ENCODE data around the gene FASN. TPM values are rescaled to one million over a fixed set of nuclear protein-coding genes. Genes with fewer than 3 reads are reported as not detected.

The FASN gene
- polyA plus RNA-seq, 1 experiment: 11.3 TPM

DNA sequence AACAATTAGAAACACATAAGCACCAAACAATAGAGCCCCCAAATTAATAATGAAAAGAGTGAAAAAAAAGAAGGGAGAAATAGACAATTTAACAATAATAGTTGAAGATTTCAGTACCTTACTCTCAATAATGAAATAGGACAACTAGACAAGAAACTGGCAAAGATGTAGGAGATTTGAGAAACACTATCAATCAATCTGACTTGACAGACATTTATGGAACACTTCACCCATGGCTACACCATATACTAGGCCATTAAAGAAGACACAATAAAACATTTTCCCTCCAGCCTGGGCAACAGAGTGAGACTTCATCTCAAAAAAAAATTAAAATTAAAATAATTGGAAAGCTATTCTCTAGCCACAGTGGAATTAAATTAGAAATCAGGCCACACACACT lies 27.4 kb downstream of the FASN start:
- Histone ChIP-seq H3K4me3 (ENCODE audit: low read depth, low read length) (no peak overlapping the region), H3K27me3 (ENCODE audit: control insufficient read depth, insufficient read depth, low read length) (no peaks in the 10 kb centered on the region), H3K36me3 (ENCODE audit: control insufficient read depth, insufficient read depth, low read length) (no peaks in the 10 kb centered on the region)
- no peak for DNase-seq (ENCODE audit: low read depth)
- ChIA-PET CTCF (interaction anchor here (1.4 kb wide), 1 partner anchor 21 kb away, joined by 4 read pairs; no protein-coding TSS in a partner anchor), POLR2A (no interaction called here)
- TF ChIP-seq, protein P1, sequence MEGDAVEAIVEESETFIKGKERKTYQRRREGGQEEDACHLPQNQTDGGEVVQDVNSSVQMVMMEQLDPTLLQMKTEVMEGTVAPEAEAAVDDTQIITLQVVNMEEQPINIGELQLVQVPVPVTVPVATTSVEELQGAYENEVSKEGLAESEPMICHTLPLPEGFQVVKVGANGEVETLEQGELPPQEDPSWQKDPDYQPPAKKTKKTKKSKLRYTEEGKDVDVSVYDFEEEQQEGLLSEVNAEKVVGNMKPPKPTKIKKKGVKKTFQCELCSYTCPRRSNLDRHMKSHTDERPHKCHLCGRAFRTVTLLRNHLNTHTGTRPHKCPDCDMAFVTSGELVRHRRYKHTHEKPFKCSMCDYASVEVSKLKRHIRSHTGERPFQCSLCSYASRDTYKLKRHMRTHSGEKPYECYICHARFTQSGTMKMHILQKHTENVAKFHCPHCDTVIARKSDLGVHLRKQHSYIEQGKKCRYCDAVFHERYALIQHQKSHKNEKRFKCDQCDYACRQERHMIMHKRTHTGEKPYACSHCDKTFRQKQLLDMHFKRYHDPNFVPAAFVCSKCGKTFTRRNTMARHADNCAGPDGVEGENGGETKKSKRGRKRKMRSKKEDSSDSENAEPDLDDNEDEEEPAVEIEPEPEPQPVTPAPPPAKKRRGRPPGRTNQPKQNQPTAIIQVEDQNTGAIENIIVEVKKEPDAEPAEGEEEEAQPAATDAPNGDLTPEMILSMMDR (IDR thresholded peaks at IDR 0.05; ENCODE audit: insufficient read depth, low read depth, low read length): no peak

DNA sequence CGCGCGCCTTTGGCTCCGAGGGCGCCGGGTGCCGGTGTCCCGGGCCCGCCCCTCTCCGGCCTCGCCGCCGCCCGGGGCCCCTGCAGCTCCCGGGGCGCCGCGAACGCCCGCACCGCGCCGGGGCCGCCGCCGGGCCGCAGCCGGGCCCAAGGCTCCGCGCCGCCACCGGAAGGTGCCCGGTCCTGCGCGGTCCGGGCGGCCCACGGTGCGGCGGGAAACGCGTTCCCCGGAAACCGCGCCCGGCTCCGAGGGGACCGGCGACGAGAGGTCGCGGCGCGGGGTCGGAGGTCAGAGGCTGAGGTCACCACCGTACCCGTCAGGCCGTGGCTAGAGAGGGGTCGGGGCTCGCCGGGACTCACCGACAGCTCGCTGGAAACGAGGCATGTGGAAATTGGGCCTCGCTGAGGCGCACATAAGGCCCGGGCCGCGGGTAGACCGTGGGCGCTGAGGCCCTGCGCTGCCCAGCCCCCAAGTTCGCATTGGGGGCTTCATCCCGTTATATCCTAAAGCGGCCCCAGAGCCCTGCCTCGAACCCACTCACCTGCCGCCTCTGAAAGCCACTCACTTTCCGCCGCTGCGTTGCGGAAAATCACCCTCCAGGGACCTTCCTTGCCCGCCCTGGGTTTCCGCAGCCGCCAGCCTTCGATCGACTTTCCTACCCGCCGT lies 32.3 kb downstream of the FASN start, which contains the start of gene DUS1L:
Gene DUS1L, minus strand, starts transcription at position 167 of the 666 bp plus-strand sequence. CDS start 745 bp downstream, outside the sequence.
- peaks cover 22% of the 10 kb centered on the region for H3K36me3 ChIP-seq (ENCODE audit: control insufficient read depth, insufficient read depth, low read length)
- H3K27me3 ChIP-seq (ENCODE audit: control insufficient read depth, insufficient read depth, low read length): no peaks in the 10 kb centered on the region
- POLR2A ChIA-PET: no interaction called here
- peak within 1 kb of the TSS; percentile 90 for H3K4me3 ChIP-seq (ENCODE audit: low read depth, low read length)
- CTCF ChIA-PET: interaction anchor here (0.6 to 1.0 kb wide), 2 partner anchors 13 to 35 kb away, joined by 3 to 4 read pairs; partner anchors contain the start of gene RAC3
- TF ChIP-seq, protein P1 (IDR thresholded peaks at IDR 0.05; ENCODE audit: insufficient read depth, low read depth, low read length): no peak
- no peak for DNase-seq (ENCODE audit: low read depth)

DNA sequence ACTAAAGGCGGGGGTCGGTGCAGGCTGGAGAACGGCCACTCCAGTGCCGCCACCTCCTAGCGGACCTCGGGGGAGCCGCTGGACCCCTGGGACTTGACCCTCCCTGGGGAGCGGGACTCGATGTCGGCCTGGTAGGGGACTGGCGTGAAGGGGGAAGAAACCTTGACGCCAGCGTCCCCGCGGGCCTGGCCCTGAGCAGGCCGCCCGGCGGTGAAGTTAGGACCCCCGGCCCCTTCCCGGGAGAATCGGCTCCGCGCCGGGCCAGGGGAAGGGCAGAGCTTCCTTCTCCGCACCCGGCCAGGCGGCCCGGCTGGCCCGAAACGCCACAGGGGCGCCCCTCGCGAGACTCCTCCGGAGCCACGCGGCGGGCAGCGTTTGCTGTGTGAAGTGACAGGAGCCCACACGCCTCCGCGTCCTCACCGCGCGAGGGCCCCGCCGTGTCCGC lies 32.8 kb downstream of the FASN start:
- no peak for DNase-seq (ENCODE audit: low read depth)
- Histone ChIP-seq H3K4me3 (ENCODE audit: low read depth, low read length) (peak overlapping the region; percentile 90), H3K36me3 (ENCODE audit: control insufficient read depth, insufficient read depth, low read length) (peaks cover 27% of the 10 kb centered on the region), H3K27me3 (ENCODE audit: control insufficient read depth, insufficient read depth, low read length) (no peaks in the 10 kb centered on the region)
- TF ChIP-seq, protein P1 (IDR thresholded peaks at IDR 0.05; ENCODE audit: insufficient read depth, low read depth, low read length): no peak
- ChIA-PET POLR2A (no interaction called here), CTCF (interaction anchor here (0.6 to 1.5 kb wide), 3 partner anchors 12 to 89 kb away, joined by 3 read pairs; no protein-coding TSS in a partner anchor)

DNA sequence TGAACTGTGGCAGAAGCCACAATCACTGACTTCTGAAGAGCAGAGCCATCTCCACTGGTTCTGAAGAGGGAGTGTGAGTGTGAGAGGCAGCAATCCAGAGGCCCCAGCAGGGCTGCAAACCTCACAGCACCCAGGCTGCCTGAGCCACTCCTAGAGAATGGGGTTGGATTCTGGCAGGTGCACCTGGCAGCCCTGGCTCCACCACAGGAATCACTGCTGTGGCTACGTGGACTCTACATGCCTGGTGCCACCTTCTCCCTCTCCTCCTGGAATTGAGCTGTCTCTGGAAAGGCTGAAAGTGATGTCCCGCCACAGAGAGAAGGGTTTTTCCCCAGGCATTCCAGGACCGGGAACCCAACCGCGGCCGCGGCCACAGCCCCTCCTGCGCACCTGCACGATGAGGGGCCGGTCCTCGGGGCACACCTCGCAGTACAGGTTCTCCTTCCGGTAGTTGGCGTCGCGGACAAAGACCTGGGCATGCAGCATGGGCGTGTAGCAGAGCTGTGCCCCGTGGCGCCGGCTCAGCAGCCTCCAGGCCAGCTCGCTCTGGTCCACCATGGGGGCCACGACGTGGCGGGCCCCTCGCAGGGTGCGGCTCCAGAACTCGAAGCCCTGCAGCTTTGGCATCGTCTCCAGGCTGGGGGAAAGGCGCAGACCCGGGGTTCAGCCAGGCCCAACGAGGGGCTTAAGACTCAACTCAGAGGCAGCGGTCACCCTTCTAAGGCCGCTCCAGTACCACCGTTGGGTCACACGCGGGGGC lies 33.4 kb downstream of the FASN start:
- no peak for DNase-seq (ENCODE audit: low read depth)
- TF ChIP-seq, protein P1 (IDR thresholded peaks at IDR 0.05; ENCODE audit: insufficient read depth, low read depth, low read length): no peak
- Histone ChIP-seq H3K36me3 (ENCODE audit: control insufficient read depth, insufficient read depth, low read length) (peaks cover 30% of the 10 kb centered on the region), H3K4me3 (ENCODE audit: low read depth, low read length) (peak overlapping the region; percentile 90), H3K27me3 (ENCODE audit: control insufficient read depth, insufficient read depth, low read length) (no peaks in the 10 kb centered on the region)
- ChIA-PET POLR2A (no interaction called here), CTCF (interaction anchor here (0.8 to 1.5 kb wide), 2 partner anchors 28 to 90 kb away, joined by 3 read pairs; no protein-coding TSS in a partner anchor)
